Suprapubic skin (tissue), 3 donors: ENCODE results near the gene TPCN2.

ENCODE experiments used
- CTCF ChIP-seq, 2 donors: fragments of 200-600 bp in 1 of 2; fragments of 450-650 bp in 1 of 2; sonication (generic) in 1 of 2; IDR thresholded peaks; one replicate each; pipeline ENCODE4 v1.5.1; 2016 to 2019; ENCODE audit warnings: antibody characterized with exemption in 2 of 2, mild to moderate bottlenecking in 1 of 2, moderate library complexity in 1 of 2
- EP300 ChIP-seq: sonication (generic); formaldehyde crosslinking; IDR thresholded peaks from one replicate; pipeline ENCODE4 v1.6.1; 2017; ENCODE audit warnings: antibody characterized with exemption
- POLR2A ChIP-seq, 2 donors: fragments of 450-650 bp; IDR thresholded peaks; one replicate each; pipeline ENCODE4 v1.6.1; 2017; ENCODE audit warnings: antibody characterized with exemption in 2 of 2, mild to moderate bottlenecking in 2 of 2, moderate library complexity in 2 of 2

GRCh38 chr11:69114362-69114761 lies 65.6 kb downstream of the TPCN2 start:
- TF ChIP-seq CTCF (IDR thresholded peaks at IDR 0.05) (no peak), EP300 (no peak), POLR2A (IDR thresholded peaks at IDR 0.05) (no peak)
